Pancreas (tissue), 10 donors: Measurements from ENCODE around the gene RREB1. TPM values are rescaled to one million over a fixed set of nuclear protein-coding genes. Genes with fewer than 3 reads are reported as not detected.

Experiments
- ATAC-seq, 4 donors: fragments of 200-7000 bp; cut with Tn5 transposase; one replicate each; pipeline versions ENCODE4 v1.8.0 to v1.9.1; 2020; ENCODE audit warnings: mild to moderate bottlenecking in 4 of 4, moderate library complexity in 4 of 4
- DNase-seq, 6 donors: peaks; one replicate each; pipeline ENCODE4 v3.0.0-alpha.2; 2020
- FAIRE-seq: peaks from 2 replicates; lab custom pipeline; 2012; peaks lifted over from hg19 to GRCh38; lab: Jason Lieb, UNC
- H3K27ac ChIP-seq, 4 donors: fragments of 200-600 bp; sonication (generic); 1 replicate in 3 of 4; 2 replicates in 1 of 4; pipeline versions ENCODE4 v1.5.0 to v1.8.0; 2020
- H3K27me3 ChIP-seq, 4 donors: fragments of 200-600 bp; one replicate each; pipeline ENCODE4 v1.8.0; 2021
- H3K36me3 ChIP-seq, 3 donors: fragments of 200-600 bp; sonication (generic) in 1 of 3; one replicate each; pipeline versions ENCODE4 v1.5.0 to v1.8.0; 2020 to 2021
- H3K4me1 ChIP-seq, 3 donors: fragments of 200-600 bp; one replicate each; pipeline ENCODE4 v1.8.0; 2021
- H3K4me3 ChIP-seq, 4 donors: fragments of 200-600 bp; sonication (generic) in 2 of 4; one replicate each; pipeline versions ENCODE4 v1.5.0 to v1.8.0; 2020 to 2021
- H3K9me3 ChIP-seq, 4 donors: fragments of 200-600 bp; one replicate each; pipeline ENCODE4 v1.8.0; 2021
- WGBS, 2 donors: extraction: QIAGEN DNeasy Blood & Tissue Kit; methylation state at CpG; one replicate each; pipeline ENCODE4 v1.1.7; 2013; 5-methylcytosine and 5-hydroxymethylcytosine counted together
- intact Hi-C, 3 donors: fragments of 100-400 bp; cut with DNase I; formaldehyde crosslinking; loops; one replicate each; pipeline versions ENCODE4 v1.11.1 to v1.14.2; 2022
- polyA plus RNA-seq, 2 donors: library from polyadenylated mRNA; stranded (reverse); fragments of 200-250 nt; gene quantifications; one replicate each; pipeline ENCODE4 v1.2.3, GENCODE V29; 2013
- total RNA-seq, 6 donors: library from RNA; stranded (reverse); fragmentation: NEBNext Ultra II Directional in 4 of 6; extraction: Animal tissue kit (Norgen Biotek cat#: 25700) in 4 of 6; gene quantifications; one replicate each; pipeline versions ENCODE4 v1.2.1 to v1.2.4, GENCODE V29; 2021 to 2023
- TF ChIP-seq, protein P1 (sequence below), 4 donors: fragments of 200-600 bp; sonication (generic) in 3 of 4; IDR thresholded peaks; one replicate each; pipeline versions ENCODE4 v1.5.0 to v1.8.0; 2021; ENCODE audit warnings: antibody characterized with exemption in 4 of 4
- donor health status: healthy with polysubstance abuse.
- donor health status: DM: no; HTN: no; CAD: no; lungs with moderate emphysema.
- donor health status: DM: no; HTN: no; CAD: no.
- donor health status: control.
- donor health status: control.
- donor health status: Bipolar disorder and iron deficiency.
- donor health status: DM: yes; HTN: yes; CAD: no.
- donor health status: DM: no; HTN: no; CAD: no.
- donor health status: DM: no; HTN: no; CAD: no.
- donor health status: DM: yes; HTN: yes; CAD: no.

The RREB1 gene
- total and polyA plus RNA-seq, 8 donors = 8.9 to 45.3 (median 29.1) TPM

DNA sequence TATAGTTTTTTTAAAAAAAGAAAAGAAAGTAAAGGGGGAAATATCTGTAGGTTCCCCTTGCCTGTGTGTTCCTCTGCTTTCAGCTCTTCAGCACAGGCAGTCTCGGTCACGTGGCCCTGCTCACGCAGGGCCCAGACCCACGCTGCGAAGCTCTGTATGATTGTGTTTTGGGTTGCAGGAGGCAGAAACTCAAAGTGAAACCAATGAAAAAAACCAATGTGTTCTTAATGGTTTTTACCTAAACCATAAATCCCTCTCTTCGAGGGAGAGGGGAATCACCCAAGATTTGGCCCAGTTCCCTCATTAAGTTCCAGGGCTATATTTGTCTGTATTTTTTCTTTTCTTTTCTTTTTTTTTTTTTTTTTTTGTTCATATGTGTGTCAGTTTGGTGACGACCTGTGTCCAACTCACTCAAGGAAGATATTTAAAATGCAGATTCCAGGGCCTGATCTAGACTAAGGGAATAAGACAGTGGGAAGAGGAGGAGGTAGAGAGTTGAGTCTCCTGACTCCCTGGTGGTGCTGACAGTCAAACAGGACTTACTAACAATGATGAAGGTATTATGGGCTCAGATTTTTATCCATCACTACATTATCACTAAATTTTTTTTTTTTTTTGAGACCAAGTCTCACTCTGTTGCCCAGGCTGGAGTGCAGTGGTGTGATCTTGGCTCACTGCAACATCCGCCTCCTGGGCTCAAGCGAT is 33.8 kb upstream of the RREB1 start:
- Histone ChIP-seq H3K4me3 (no peak overlapping the region), H3K27ac (peak overlapping the region in 2 of 4 donors; percentile 12 to 29), H3K27me3 (no peaks in the 10 kb centered on the region), H3K4me1 (peaks cover 0 to 12% (median 8%) of the 10 kb centered on the region in 3 donors), H3K9me3 (no peaks in the 10 kb centered on the region), H3K36me3 (no peaks in the 10 kb centered on the region)
- ATAC-seq (peak in 2 of 4 donors; percentile 71 to 78), FAIRE-seq (no peak), DNase-seq (peak in 1 of 6 donors; percentile 45)
- intact Hi-C loops = no loop called here
- 82 to 85% methylated on average over 9 of the region's 9 CpGs for WGBS, 2 donors
- TF ChIP-seq, protein P1, sequence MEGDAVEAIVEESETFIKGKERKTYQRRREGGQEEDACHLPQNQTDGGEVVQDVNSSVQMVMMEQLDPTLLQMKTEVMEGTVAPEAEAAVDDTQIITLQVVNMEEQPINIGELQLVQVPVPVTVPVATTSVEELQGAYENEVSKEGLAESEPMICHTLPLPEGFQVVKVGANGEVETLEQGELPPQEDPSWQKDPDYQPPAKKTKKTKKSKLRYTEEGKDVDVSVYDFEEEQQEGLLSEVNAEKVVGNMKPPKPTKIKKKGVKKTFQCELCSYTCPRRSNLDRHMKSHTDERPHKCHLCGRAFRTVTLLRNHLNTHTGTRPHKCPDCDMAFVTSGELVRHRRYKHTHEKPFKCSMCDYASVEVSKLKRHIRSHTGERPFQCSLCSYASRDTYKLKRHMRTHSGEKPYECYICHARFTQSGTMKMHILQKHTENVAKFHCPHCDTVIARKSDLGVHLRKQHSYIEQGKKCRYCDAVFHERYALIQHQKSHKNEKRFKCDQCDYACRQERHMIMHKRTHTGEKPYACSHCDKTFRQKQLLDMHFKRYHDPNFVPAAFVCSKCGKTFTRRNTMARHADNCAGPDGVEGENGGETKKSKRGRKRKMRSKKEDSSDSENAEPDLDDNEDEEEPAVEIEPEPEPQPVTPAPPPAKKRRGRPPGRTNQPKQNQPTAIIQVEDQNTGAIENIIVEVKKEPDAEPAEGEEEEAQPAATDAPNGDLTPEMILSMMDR (IDR thresholded peaks at IDR 0.05) = no peak

- intact Hi-C loops = no loop called here
- Histone ChIP-seq H3K4me3 (no peak overlapping the region), H3K36me3 (no peaks in the 10 kb centered on the region), H3K27me3 (no peaks in the 10 kb centered on the region), H3K27ac (no peak overlapping the region), H3K4me1 (peaks cover 0 to 12% (median 8%) of the 10 kb centered on the region in 3 donors), H3K9me3 (no peaks in the 10 kb centered on the region)
- FAIRE-seq (no peak), ATAC-seq (no peak), DNase-seq (no peak)
- 94 to 100% methylated on average over 3 of the region's 3 CpGs for WGBS, 2 donors
- TF ChIP-seq, protein P1 (IDR thresholded peaks at IDR 0.05) = no peak
Observed at GRCh38 chr6:7074870-7075269, 32.9 kb upstream of the RREB1 start.

GRCh38 chr6:7075341-7076000 is 32.3 kb upstream of the RREB1 start:
- no peak for ATAC-seq
- Histone ChIP-seq H3K27me3 (no peaks in the 10 kb centered on the region), H3K27ac (no peak overlapping the region), H3K4me3 (no peak overlapping the region), H3K9me3 (no peaks in the 10 kb centered on the region), H3K36me3 (no peaks in the 10 kb centered on the region), H3K4me1 (peaks cover 0 to 12% (median 8%) of the 10 kb centered on the region in 3 donors)
- WGBS, 2 donors = 97% methylated on average over 7 of the region's 7 CpGs
- no peak for DNase-seq
- intact Hi-C loops = no loop called here
- TF ChIP-seq, protein P1 (IDR thresholded peaks at IDR 0.05) = no peak
- no peak for FAIRE-seq

DNA sequence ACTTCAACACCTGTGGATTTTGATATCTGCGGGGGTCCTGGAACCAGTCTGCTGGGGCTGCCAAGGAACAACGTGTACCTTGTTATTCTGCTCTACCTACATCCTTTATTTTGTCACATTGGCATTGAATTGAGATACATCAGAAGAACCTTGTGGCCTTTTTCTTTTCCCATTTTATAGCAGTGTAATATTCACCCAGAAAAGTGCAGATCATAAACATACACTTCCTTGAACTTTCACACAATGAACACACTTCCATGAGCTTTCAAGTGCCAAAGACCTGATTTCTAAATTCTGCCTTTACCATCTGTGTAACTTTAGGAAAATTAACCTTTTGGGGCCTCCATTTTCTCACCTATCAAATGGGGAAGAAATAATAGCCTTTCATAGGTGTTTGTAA is 29.9 kb upstream of the RREB1 start:
- TF ChIP-seq, protein P1 (IDR thresholded peaks at IDR 0.05) = no peak
- H3K36me3 ChIP-seq = no peaks in the 10 kb centered on the region
- H3K27me3 ChIP-seq = no peaks in the 10 kb centered on the region
- no peaks in the 10 kb centered on the region for H3K9me3 ChIP-seq
- FAIRE-seq (no peak), DNase-seq (no peak), ATAC-seq (no peak)
- peaks cover 0 to 7% (median 0%) of the 10 kb centered on the region in 3 donors for H3K4me1 ChIP-seq
- no peak overlapping the region for H3K27ac ChIP-seq
- intact Hi-C loops = no loop called here
- WGBS, 2 donors = 68 to 70% methylated on average over 2 of the region's 2 CpGs
- H3K4me3 ChIP-seq = no peak overlapping the region

DNA sequence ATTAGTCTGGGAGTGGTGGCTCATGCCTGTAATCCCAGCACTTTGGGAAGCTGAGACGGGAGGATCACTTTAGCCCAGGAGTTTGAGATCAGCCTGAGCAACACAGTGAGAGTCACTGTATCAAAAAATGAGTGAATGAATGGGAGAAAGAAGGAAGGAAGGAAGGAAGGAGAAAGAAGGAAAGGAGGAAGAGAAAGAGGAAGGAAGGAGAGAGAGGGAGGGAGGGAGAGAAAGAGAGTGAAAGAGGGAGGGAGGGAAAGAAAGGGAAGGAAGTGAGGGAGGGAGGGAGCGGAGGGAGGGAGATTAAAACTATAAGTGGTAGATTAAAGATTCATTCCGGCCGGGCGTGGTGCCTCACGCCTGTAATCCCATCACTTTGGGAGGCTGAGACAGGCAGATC is 28.9 kb upstream of the RREB1 start:
- Histone ChIP-seq H3K27me3 (no peaks in the 10 kb centered on the region), H3K27ac (no peak overlapping the region), H3K4me3 (no peak overlapping the region), H3K36me3 (no peaks in the 10 kb centered on the region), H3K9me3 (no peaks in the 10 kb centered on the region), H3K4me1 (no peaks in the 10 kb centered on the region)
- DNase-seq (no peak), ATAC-seq (no peak), FAIRE-seq (no peak)
- 92 to 95% methylated on average over 6 of the region's 6 CpGs for WGBS, 2 donors
- TF ChIP-seq, protein P1 (IDR thresholded peaks at IDR 0.05) = no peak
- intact Hi-C loops = no loop called here
